ENCODE data around the gene ABT1.
"Not testable (repeated sequence)": the region's sequence is repeated elsewhere in the genome, so short reads cannot be mapped to it uniquely, and the experiment has no call there.

GRCh38 chr6:26547363-26547762, 49.4 kb upstream of the ABT1 start:
- not testable (repeated sequence) for TF ChIP-seq EZH2 (IDR thresholded peaks at IDR 0.05; ENCODE audit: low read depth, unreplicated experiment); CTCF (conservative IDR thresholded peaks at IDR 0.05; ENCODE audit: low read depth in 2 of 2); POLR2AphosphoS5 (IDR thresholded peaks at IDR 0.05; ENCODE audit: low read depth); JUNB (IDR thresholded peaks at IDR 0.05; ENCODE audit: unreplicated experiment); CREB1 (CRISPR knock-in tag; IDR thresholded peaks at IDR 0.05; ENCODE audit: low read depth); EZH2phosphoT487 (IDR thresholded peaks at IDR 0.05; ENCODE audit: unreplicated experiment); REST (IDR thresholded peaks at IDR 0.05; ENCODE audit: unreplicated experiment); NANOG (IDR thresholded peaks at IDR 0.05; ENCODE audit: borderline replicate concordance); ZNF462 (CRISPR knock-in tag; IDR thresholded peaks at IDR 0.05); ZNF114 (CRISPR knock-in tag; IDR thresholded peaks at IDR 0.05); ZNF331 (CRISPR knock-in tag; IDR thresholded peaks at IDR 0.05; ENCODE audit: low read depth)
